Natural killer cell treated with Interleukin-12 subunit alpha and Interleukin-12 subunit beta and Interleukin-15 and Interleukin-18, amount 100 ng/mL, for 72 hours (primary cell): ENCODE results near the gene PHIP. TPM values are rescaled to one million over a fixed set of nuclear protein-coding genes. Genes with fewer than 3 reads are reported as not detected.

Source experiments
- ATAC-seq, 2 donors: fragments of 150-1000 bp; cut with Tn5 transposase in 1 of 2; sonication (Bioruptor Pico), chemical (Tn5 transposase) in 1 of 2; 2 replicates each; pipeline ENCODE4 v1.10.0; 2021
- DNase-seq: peaks from one replicate; pipeline ENCODE4 v3.0.0; 2022; ENCODE audit warnings: low spot score
- H3K27ac Mint-ChIP-seq, 2 donors: 1 replicate in 1 of 2; 2 replicates in 1 of 2; pipeline ENCODE4 v1.8.0; 2022; ENCODE audit warnings: mixed read lengths in 2 of 2, mild to moderate bottlenecking in 1 of 2, moderate library complexity in 1 of 2
- H3K27me3 Mint-ChIP-seq, 2 donors: 1 replicate in 1 of 2; 2 replicates in 1 of 2; pipeline ENCODE4 v1.8.0; 2022; ENCODE audit warnings: mixed read lengths in 2 of 2
- H3K36me3 Mint-ChIP-seq: one replicate; pipeline ENCODE4 v1.8.0; 2022; ENCODE audit warnings: mixed read lengths
- H3K4me1 Mint-ChIP-seq, 2 donors: 1 replicate in 1 of 2; 2 replicates in 1 of 2; pipeline ENCODE4 v1.8.0; 2022; ENCODE audit warnings: low read depth in 2 of 2, mixed read lengths in 2 of 2, mild to moderate bottlenecking in 1 of 2
- H3K4me3 Mint-ChIP-seq: one replicate; pipeline ENCODE4 v1.8.0; 2022; ENCODE audit warnings: mixed read lengths
- H3K9me3 Mint-ChIP-seq: 2 replicates; pipeline ENCODE4 v1.8.0; 2022; ENCODE audit warnings: mixed read lengths
- total RNA-seq, 2 donors: library from RNA; stranded (reverse); gene quantifications; one replicate each; pipeline ENCODE4 v1.2.3, GENCODE V29; 2022

Gene PHIP
- total RNA-seq, 2 donors from 2014 or later, result 34.8 to 40.7 TPM

DNA sequence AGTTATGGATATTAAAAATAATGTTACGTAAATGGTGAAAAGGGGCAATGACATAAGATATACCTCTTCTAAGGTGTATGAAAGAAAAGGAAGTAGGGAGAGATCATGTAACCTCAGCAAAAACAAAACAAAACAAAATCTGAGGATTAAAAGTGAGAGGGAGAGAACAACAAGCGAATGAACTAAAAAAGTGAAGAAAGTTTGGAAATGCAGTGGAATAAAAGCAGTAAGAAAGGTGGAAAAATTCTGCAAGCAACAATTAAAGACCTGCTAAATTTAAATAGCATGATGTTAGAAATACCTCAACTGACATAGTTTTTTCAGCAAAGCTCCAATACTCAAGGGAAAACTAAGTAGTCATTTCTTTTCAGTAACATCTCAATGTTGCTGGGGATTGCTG lies 48.0 kb downstream of the PHIP start:
- DNase-seq (no peak), ATAC-seq (no peak)
- Mint-ChIP-seq H3K4me1 (peaks cover 36 to 44% of the 10 kb centered on the region in 2 donors), H3K9me3 (no peaks in the 10 kb centered on the region), H3K36me3 (peaks cover 10% of the 10 kb centered on the region), H3K27me3 (no peaks in the 10 kb centered on the region), H3K27ac (no peak overlapping the region), H3K4me3 (no peak overlapping the region)

DNA sequence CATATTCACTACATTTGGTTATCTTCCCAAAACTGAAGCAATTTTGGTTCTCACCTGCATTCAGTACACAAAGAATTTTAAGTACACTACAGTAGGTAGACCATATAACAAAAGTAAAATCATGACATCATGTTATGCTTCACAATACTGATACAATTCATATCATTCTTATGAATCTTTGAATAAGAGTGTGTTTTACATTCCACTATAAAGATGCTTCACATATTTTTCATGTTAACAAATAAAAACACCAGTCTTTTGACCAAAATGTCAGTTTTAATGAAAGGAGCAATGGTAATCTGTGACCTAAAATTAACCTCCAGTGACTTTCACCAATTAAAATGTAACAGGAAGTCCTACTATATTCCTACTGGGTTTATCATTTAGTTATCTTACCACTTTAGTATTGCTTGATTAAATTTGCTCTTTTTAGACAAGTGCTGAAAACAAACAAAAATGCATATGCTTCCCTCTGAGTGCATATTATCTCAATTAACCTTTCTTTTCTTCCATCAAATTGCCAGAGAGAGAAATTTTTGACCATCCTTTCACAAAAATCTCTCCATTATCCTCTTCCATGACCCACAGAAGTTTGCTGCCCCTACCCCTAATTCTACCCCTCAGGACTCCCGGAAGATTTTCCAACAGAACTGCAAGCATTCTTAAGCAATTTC lies 49.3 kb downstream of the PHIP start:
- Mint-ChIP-seq H3K36me3 (peaks cover 10% of the 10 kb centered on the region), H3K27me3 (no peaks in the 10 kb centered on the region), H3K9me3 (no peaks in the 10 kb centered on the region), H3K27ac (peak overlapping the region in 1 of 2 donors; percentile 44), H3K4me3 (no peak overlapping the region), H3K4me1 (peaks cover 30 to 38% of the 10 kb centered on the region in 2 donors)
- ATAC-seq (no peak), DNase-seq (no peak)

DNA sequence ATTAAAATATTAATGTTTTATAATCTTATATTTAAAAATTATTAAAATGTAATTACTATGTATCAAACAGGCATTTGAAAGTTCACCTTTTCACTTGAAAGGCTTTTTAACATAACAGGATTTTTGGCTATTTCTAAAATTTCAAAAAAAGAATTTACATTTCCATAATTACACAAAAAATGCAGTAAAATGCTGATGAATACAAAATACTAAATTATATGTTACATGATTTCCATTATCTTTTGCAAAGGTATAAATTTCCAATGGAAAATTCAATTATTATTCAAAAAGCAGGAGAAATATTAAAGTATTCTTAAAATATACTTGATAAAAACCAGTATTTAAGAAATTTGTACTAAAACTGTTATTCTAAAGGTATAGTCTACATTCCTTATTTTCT lies 66.1 kb downstream of the PHIP start:
- Mint-ChIP-seq H3K27me3 (no peaks in the 10 kb centered on the region), H3K36me3 (peaks cover 26% of the 10 kb centered on the region), H3K4me1 (peaks cover 0 to 23% of the 10 kb centered on the region in 2 donors), H3K27ac (no peak overlapping the region), H3K4me3 (no peak overlapping the region), H3K9me3 (no peaks in the 10 kb centered on the region)
- no peak for ATAC-seq
- DNase-seq, result no peak

DNA sequence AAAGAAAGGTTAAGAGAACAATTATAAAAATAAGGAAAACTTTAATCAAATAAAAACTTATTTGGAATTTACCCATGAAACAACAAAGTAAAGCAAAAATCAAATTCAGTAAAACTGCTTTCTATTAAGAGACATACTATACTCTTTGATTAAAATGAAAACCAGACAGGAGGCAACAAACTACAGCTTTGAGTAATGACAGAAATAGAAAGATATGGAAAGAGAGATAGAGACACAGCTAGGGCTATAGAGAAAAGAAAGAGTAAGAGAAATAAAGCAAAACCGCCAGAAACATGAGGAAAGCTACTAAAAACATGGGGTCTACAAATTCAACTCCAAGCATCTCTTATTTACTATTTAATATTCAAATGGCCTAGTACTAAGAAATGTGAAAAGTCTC lies 67.6 kb downstream of the PHIP start:
- Mint-ChIP-seq H3K36me3 (peaks cover 18% of the 10 kb centered on the region), H3K4me1 (peaks cover 0 to 23% of the 10 kb centered on the region in 2 donors), H3K27ac (no peak overlapping the region), H3K4me3 (no peak overlapping the region), H3K27me3 (no peaks in the 10 kb centered on the region), H3K9me3 (no peaks in the 10 kb centered on the region)
- DNase-seq (no peak), ATAC-seq (no peak)

DNA sequence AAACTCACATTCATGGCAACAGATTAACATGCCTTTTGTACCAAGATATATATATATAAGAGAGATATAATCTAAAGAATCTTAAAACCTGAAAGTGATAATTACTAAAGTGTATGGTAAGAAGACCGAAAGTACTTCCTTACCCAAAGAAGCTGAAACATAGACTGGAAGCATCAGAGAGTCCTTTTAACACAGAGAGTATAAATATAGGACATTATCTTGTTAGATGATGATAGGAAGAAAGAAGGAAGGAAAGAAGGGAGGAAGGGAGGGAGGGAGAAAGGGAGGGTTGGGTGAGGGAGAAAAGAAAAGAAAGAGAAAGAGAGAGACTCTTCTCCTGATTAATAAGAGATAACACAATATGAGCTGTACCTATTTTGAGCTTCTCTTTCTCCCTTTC lies 68.2 kb downstream of the PHIP start:
- peaks cover 0 to 23% of the 10 kb centered on the region in 2 donors for H3K4me1 Mint-ChIP-seq
- H3K27me3 Mint-ChIP-seq, result no peaks in the 10 kb centered on the region
- no peak overlapping the region for H3K27ac Mint-ChIP-seq
- DNase-seq (no peak), ATAC-seq (no peak)
- H3K36me3 Mint-ChIP-seq, result peaks cover 14% of the 10 kb centered on the region
- no peak overlapping the region for H3K4me3 Mint-ChIP-seq
- H3K9me3 Mint-ChIP-seq, result no peaks in the 10 kb centered on the region

DNA sequence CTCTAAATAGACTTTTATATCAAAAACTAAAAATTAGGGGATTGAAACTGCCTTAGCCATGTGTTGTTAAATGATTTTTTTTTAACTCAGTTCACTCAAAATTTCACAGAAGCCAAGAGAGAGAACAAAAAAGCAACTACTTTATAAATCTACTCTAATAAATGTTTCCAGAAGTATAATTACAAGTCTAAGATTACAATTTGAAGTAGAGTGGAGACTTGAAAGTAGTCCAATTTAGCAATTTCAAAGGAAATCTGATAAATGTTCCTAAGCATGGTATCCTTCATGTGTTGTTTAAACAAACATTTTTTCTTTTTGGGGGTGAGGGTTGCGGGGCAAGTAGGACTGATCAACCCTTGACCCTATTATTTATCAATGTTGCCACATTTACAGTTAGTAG lies 72.6 kb downstream of the PHIP start:
- DNase-seq (no peak), ATAC-seq (no peak)
- H3K27me3 Mint-ChIP-seq, result no peaks in the 10 kb centered on the region
- no peak overlapping the region for H3K4me3 Mint-ChIP-seq
- no peaks in the 10 kb centered on the region for H3K9me3 Mint-ChIP-seq
- H3K4me1 Mint-ChIP-seq, result peaks cover 0 to 21% of the 10 kb centered on the region in 2 donors
- H3K27ac Mint-ChIP-seq, result no peak overlapping the region
- H3K36me3 Mint-ChIP-seq, result peaks cover 28% of the 10 kb centered on the region

DNA sequence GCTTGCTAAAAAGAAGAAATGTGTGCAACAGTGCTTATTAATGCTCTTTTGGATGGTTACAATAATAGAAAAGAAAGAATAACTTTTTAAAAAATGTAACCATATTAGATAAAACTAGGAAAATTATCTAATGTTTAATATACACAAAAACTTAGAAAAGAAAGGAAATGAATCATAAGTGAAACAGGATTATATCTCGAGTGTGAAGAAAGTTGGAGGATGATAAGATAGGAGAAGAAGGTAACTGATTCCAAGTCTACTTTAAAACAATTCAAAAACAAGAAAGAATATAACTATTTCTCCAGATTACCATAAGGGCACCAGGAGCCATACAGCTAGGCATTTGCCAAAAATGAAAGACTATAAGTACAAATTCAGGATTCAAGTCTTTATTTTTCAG lies 73.0 kb downstream of the PHIP start:
- Mint-ChIP-seq H3K36me3 (peaks cover 28% of the 10 kb centered on the region), H3K27me3 (no peaks in the 10 kb centered on the region), H3K27ac (no peak overlapping the region), H3K4me3 (no peak overlapping the region), H3K4me1 (peaks cover 0 to 16% of the 10 kb centered on the region in 2 donors), H3K9me3 (no peaks in the 10 kb centered on the region)
- ATAC-seq (no peak), DNase-seq (no peak)

DNA sequence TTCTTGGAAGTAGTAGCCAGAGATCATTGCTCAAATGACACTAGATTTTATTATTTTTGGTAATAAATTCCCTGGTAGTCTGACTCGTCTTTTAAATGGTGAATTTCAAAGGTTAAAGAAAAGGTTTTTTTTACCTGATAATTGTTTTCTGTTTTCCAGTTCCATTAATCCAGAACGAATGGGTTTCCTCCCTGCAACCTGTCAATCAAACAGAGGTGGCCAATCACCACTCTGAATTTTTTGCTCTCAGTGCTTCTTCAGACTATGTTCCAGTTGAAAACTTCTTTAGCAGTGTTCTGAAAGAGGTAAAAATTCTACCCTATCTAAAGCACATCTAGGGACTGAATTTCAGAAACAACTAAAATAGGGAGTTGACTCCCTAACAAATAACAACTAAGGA lies 73.8 kb downstream of the PHIP start:
- Mint-ChIP-seq H3K36me3 (peaks cover 28% of the 10 kb centered on the region), H3K9me3 (no peaks in the 10 kb centered on the region), H3K4me1 (peaks cover 0 to 9% of the 10 kb centered on the region in 2 donors), H3K4me3 (no peak overlapping the region), H3K27me3 (no peaks in the 10 kb centered on the region), H3K27ac (no peak overlapping the region)
- no peak for DNase-seq
- ATAC-seq, result no peak

DNA sequence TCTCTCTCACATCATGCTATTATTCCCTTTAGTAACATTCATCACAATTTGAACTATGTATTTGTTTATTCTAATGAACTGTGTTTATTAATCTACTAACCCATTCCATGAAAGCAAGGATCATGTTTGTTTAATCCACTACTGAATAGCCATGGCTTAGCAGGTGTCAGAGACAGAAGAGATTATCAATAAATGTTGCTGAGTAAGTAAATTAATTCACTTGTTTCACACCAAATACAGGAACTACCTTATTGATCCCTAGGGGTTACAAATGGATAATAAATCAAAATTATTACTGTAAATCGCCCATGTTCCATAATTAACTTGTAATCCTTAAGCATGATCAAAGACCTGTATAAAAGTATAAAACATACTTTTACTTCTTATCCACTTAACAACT lies 76.6 kb downstream of the PHIP start:
- H3K9me3 Mint-ChIP-seq, result no peaks in the 10 kb centered on the region
- no peak for ATAC-seq
- H3K27ac Mint-ChIP-seq, result no peak overlapping the region
- H3K27me3 Mint-ChIP-seq, result no peaks in the 10 kb centered on the region
- H3K4me1 Mint-ChIP-seq, result no peaks in the 10 kb centered on the region
- no peak for DNase-seq
- no peak overlapping the region for H3K4me3 Mint-ChIP-seq
- H3K36me3 Mint-ChIP-seq, result peaks cover 32% of the 10 kb centered on the region

DNA sequence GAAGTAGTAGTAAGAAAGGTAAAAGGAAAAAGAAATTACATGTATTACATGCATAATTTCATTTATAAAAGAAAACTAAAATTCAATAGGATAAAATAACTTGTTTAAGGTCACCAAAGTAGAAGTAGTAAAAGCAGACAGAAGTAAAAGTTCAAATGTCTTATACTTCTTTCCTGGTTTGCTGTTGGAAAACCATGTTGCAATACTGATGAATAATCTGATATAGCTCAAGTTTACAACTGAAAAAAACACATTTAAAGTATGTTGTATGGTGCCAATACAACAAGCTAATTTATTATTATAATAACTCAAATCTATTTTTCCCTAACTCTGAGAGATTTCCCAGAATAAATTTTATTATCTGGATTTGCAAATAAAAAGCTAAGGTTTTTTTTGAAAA lies 78.3 kb downstream of the PHIP start:
- H3K36me3 Mint-ChIP-seq, result peaks cover 41% of the 10 kb centered on the region
- no peaks in the 10 kb centered on the region for H3K4me1 Mint-ChIP-seq
- DNase-seq, result no peak
- H3K4me3 Mint-ChIP-seq, result no peak overlapping the region
- H3K27ac Mint-ChIP-seq, result no peak overlapping the region
- H3K27me3 Mint-ChIP-seq, result no peaks in the 10 kb centered on the region
- no peak for ATAC-seq
- no peaks in the 10 kb centered on the region for H3K9me3 Mint-ChIP-seq

DNA sequence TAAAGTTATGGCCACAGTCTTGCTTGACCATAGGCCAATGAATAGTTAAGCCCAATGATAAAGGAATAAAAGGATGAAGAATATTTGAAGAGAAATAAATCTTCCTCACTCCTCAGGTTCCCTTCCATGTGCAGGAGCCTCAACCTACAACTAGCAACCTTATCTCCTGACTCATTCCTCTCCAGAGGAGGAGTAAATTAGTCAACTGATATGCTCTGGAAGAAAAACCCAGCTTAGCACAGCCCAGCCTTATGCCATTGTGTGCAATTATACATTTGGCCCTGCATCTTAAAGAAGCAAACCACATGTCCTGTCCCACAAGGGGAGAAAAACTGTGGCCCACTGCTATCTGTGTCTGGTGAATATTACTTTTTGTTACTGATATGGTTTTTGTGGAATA lies 82.1 kb downstream of the PHIP start:
- DNase-seq (no peak), ATAC-seq (no peak)
- Mint-ChIP-seq H3K9me3 (no peaks in the 10 kb centered on the region), H3K4me1 (no peaks in the 10 kb centered on the region), H3K27ac (no peak overlapping the region), H3K36me3 (peaks cover 39% of the 10 kb centered on the region), H3K27me3 (no peaks in the 10 kb centered on the region), H3K4me3 (no peak overlapping the region)

DNA sequence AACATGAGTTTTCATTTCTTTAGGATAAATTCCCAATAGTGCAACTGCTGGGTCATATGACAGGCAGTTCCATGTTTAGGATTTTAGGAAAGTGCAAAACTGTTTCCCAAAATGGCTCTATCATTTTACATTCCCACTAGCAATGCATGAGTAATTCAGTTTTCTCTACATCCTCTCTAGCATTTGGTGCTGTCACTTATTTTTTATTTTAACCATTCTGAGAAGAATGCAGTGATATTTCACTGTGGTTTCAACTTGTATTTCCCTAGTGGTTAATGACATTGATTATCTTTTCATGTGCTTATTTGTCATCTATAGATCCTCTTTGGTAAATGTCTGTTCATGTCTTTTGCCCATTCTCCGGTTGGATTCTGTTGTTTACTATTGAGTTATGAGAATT lies 82.7 kb downstream of the PHIP start:
- H3K27ac Mint-ChIP-seq, result no peak overlapping the region

DNA sequence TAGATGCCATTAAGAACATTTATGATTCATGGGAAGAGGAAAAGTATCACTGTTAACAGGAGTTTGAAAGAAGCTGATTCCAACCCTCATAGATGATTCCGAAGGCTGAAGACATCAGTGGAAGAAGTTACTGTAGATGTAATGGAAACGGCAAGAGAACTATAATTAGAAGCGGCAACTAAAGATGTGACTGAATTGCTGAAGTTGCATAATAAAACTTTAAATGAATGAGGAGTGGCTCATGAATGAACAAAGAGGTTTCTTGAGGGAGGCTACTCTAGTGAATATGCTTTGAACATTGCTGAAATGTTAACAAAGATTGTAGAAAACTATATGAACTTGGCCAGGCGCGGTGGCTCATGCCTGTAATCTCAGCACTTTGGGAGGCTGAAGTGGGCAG lies 84.1 kb downstream of the PHIP start:
- DNase-seq, result no peak
- H3K27ac Mint-ChIP-seq, result no peak overlapping the region

More for the DNA sequence above, 82.7 kb downstream of the PHIP start:
- Mint-ChIP-seq H3K4me1 (no peaks in the 10 kb centered on the region), H3K9me3 (no peaks in the 10 kb centered on the region), H3K4me3 (no peak overlapping the region), H3K36me3 (peaks cover 45% of the 10 kb centered on the region), H3K27me3 (no peaks in the 10 kb centered on the region)
- DNase-seq (no peak), ATAC-seq (no peak)

DNA sequence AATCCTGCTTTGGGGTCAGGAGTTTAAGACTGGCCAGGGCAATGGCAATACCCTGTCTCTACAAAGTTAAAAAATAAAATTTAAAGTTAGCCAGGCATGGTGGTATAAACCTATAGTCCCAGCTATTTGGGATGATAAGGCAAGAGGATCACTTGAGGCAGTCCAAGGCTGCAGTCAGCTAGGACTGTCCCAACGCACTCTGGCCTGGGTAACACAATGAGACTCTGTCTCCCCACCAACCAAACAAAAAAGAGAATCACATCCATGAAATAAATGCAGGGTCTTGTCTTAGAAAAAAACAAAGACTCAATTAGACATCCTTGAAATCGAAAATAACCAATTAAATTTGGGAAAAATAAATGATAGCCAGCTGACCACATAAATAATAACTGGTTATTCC lies 88.9 kb downstream of the PHIP start:
- Mint-ChIP-seq H3K27me3 (no peaks in the 10 kb centered on the region), H3K27ac (no peak overlapping the region), H3K36me3 (peaks cover 53% of the 10 kb centered on the region), H3K4me3 (no peak overlapping the region), H3K9me3 (no peaks in the 10 kb centered on the region), H3K4me1 (peaks cover 0 to 2% of the 10 kb centered on the region in 2 donors)
- no peak for ATAC-seq
- DNase-seq, result no peak

More for the DNA sequence above, 84.1 kb downstream of the PHIP start:
- no peaks in the 10 kb centered on the region for H3K27me3 Mint-ChIP-seq
- no peak for ATAC-seq
- no peak overlapping the region for H3K4me3 Mint-ChIP-seq
- H3K36me3 Mint-ChIP-seq, result peaks cover 56% of the 10 kb centered on the region
- no peaks in the 10 kb centered on the region for H3K9me3 Mint-ChIP-seq
- H3K4me1 Mint-ChIP-seq, result peaks cover 0 to 2% of the 10 kb centered on the region in 2 donors

DNA sequence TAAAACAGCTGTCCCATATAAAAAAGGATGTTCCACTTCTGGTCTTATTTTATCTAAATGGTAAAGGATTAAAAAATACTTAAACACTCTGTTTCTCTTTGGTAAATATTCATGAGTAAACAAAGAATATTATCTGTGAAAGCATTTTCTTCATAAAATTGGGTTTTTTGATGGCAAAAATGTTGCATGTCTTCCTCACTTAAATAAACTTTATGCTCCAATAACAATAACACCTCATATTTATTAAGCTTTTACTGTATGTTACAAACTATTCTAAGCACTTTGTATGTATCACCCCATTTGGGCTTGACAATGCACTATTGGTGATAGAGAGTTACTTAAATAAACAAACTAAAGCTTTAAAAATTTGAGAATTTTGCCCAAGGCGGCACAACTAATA lies 91.9 kb downstream of the PHIP start:
- Mint-ChIP-seq H3K4me3 (no peak overlapping the region), H3K9me3 (no peaks in the 10 kb centered on the region), H3K36me3 (peaks cover 49% of the 10 kb centered on the region), H3K27me3 (no peaks in the 10 kb centered on the region), H3K4me1 (peaks cover 0 to 2% of the 10 kb centered on the region in 2 donors), H3K27ac (no peak overlapping the region)
- DNase-seq (no peak), ATAC-seq (no peak)
